HG02623 (cell line): ENCODE data around the gene CD300LF.

Experiments
- ATAC-seq: cut with Tn5 transposase; IDR thresholded peaks from one replicate; pipeline ENCODE4 v1.9.1; 2021; ENCODE audit warnings: moderate library complexity; ENCODE audit not compliant: unreplicated experiment

Gene CD300LF

DNA sequence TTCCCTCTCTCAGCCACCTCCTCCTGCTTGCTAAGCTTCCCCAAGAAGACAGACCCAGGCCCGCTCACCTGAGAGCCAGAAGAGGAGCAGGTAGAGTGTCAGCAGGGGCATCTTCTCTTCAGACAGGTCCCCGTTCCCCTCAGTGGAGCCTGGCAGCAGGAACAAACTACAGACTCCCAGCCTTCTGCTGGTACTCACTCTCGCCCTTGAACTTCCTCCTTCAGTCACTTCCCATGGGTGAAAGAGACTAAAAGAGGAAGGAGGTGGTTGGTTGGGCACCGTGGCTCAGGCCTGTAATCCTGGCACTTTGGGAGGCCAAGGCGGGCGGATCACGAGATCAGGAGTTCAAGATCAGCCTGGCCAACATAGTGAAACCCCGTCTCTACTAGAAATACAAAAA, at the start of gene CD300LF:
TSS of gene CD300LF (minus strand) at position 168 of the 400 bp plus-strand sequence. CDS start at position 111, 57 bp downstream.
- no peak for ATAC-seq

DNA sequence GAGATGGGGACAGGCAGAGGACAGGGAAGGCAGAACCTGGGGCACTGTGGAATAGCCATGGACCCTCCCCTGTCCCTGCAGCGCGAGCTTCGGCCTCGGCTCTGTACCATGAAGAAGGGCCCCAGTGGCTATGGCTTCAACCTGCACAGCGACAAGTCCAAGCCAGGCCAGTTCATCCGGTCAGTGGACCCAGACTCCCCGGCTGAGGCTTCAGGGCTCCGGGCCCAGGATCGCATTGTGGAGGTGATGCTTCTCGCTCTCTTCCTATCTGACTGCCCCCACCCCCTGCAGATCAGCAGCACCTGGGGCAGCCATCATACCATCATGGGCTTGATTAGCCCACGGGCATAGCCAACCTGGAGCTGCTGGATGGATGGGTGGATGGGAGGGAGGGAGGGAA, 49.2 kb upstream of the CD300LF start:
- ATAC-seq, result no peak

DNA sequence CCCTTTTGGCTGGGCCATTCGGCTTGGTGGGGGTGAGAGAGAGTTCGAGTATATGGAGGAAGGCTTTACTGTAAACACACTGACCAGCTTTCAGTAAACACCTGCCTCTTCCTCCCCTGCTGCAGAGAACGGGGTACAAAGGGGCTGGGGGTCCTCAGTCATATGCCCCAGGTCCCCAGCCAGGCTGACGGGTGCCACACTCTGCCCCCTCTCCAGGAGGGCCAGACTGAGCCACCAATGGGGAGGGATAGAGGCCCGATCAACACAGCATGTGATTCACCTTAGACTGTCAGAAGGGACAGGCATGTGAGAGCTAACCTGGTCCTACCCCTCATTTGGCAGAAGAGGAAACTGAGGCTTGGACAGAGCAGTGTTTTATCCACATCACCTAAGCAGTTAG, 48.7 kb upstream of the CD300LF start:
- ATAC-seq, result no peak

DNA sequence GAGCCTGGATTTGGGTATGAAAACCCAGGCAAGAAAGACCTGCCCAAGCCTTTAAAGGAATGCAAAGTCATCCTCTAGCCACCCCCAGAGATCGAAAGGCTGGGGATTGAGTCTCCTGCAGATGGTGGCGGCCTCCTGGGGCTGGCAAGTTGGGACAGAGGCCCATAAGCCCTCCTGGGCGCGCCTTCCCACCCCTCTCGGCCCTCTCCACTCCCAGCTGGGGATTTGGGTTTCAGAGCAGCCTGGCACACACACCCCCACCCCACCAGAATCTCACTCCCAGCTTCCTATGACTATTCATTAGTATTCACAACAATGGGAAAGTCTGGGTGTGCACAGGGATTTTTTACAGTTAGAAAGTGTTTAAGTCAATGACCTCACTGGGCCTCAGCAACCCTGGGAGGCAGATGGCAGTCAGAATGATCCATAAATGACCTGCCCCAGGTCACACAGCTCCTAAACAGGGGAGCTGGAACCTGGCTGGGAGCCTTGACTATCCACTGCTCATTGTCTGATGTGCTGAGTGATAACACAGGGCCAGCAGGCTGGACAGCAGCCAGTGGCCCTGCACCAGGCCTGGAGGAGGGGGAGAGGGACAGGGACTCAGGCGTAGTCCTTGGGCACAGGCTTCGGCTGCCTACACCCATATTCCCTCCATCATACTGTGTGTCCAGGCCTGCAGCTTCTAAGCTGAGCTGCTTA, 47.8 kb upstream of the CD300LF start:
- ATAC-seq, result no peak

DNA sequence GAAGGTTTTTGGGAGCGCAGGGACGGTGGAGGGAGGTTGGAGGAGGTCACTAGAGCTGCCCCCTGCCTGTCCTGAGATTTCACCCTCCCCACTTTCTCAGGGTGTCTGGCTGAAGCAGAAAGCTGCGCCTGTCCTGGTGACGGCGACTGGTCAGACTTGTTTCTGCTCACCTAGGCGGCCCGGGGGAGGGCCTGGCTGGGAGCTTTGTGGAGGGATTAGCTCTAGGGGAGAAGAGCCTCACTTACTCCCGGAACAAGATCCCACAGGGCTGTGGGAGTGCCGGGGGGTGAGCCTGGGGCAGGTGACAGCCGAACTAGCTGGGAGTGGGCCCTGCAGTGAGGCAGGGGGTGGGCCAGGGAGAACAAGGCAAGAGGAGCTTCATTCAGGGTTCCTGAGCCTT, 47.2 kb upstream of the CD300LF start:
- ATAC-seq, result no peak

DNA sequence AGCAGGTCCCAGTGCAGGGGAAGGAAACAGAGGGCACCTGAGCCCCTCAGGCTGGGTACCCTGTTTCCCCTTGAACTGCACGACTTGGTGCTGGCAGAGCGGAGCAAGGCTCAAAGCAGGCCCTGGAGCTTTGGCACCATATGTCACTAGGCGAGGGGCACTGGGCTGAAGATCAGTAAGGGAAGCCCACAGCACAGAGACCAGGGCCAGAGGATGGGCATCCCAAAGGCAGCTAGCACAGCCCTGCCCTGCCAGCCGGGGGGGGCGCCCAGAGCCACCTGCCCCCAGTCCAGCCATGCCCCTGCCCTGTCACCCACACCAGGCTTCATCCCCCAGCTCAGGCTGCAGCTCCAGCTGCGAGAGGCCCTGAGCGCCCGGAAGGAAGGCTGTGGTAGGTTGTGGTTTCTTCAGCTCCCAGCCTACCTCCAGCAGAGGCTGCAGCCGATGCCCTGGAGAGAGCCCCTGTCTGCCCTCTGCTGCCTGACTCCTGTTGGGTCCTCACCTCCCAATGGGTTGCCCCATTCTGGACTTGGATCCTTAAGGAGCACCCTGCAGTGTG, 46.6 kb upstream of the CD300LF start:
- no peak for ATAC-seq

DNA sequence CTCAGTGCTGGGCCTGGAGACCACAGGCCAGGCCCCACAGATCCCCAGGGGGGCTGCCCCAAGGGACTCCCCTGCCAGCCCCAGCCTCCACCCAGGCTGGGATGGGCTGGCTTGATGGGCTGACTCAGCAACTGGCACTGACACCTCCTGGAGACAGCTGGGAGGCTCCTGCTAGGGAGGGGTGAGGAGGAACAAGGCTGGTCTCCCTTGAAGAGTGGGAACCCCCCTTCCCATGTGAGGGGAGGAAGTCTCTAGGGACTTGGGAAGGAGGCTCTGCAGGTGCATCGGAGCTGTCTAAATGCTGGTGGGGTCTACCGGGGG, 46.1 kb upstream of the CD300LF start:
- ATAC-seq, result no peak

DNA sequence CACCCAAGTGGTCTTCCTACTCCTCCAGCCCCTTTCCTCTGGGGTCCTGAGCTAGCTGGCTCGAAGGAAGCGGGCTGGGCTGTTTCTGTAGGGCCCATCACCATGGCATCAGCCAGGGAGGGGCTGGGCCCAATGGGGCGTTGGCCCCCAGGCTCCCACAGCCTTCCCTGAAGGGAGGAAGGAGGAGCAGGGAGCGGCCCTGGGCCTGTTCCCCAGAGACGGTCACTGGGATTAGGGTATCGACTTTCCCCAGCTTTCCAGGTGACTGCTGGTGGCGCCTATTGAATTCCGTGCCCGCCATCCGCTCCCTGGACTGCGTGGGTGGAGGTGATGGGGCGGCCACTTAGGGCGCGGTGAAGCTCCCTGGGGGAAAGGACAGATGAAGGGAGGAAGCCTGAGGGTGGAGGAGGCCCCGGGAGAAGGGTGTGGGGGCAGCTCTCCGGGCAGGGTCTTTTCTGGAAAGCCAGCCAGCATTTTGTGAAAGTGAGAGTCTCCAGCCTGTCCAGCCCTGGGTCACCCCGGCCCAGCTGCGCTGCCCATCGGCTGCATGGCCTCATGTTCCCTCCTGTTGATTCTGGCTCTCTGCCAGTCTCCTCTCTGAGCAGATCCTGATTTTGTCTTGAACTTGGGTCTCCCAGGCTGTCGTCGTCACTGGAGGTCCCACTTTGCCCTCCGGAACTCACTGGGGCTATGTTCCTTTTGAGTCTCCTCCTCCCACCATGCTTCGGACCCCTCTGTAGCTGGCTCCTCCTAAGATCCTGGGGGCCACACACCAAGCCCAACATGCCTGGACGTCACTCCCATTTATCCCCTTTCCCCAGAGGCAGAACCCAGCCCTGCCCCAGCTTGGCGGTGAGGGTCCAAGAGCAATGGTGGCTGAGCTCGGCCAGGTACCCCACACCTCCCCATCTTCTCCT, 45.5 kb upstream of the CD300LF start:
- ATAC-seq, result no peak

DNA sequence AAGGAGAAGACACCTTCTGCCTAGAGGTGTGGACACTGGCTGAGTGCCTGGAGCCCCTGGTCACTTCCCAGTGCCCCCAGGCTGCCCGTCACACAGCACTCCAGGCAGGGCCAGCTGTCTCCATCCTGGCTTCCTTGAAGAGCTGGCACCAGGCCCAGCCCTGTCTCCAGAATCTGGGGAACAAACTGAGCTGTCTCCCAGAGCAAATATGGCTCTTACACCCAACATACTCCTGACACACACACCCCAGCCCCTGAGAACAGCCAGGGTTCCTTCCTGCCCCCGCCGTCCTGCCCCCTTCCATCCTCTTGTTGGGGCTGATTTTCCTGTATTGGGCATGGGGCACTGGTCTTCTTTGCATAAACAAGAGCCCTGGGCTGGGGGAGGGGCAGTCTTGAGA, 44.8 kb upstream of the CD300LF start:
- no peak for ATAC-seq

DNA sequence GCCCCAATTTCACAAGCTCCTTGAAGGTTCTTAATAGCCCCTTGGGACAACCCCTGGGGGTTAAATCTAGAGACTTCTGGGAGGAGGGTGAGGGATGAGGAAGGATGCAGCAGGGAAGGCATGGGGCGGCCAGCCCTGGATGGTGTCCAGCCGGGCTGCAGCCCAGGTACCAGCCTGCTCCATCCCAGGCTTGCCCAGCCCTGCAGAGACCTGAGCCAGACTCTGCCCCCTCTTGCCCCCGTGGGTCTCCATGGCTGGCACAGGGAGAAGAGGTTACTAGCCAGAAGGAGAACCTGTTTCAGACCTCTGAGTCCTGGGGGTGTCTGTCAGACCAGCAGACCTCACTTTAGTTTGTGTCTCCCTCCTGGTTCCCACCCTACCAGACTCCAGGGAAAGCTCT, 44.2 kb upstream of the CD300LF start:
- ATAC-seq, result no peak

DNA sequence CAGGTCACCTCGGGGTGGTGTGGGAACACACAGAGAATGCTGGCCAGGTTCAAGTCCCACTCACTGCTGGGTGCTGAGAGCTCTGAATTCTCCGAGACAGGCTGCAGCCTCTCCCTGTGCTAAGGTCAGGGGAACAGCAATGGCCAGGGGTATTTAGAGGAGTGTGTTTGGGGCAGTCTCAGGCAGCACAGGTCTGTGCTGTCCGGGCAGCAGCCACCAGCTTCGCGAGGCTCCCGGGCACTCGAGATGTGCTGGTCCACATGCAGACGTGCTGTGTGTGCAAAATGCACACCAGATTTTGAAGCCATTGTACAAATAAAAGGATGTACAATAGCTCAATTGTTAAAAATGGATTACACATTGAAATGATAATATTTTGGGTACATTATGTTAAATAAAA, 42.8 kb upstream of the CD300LF start:
- no peak for ATAC-seq

DNA sequence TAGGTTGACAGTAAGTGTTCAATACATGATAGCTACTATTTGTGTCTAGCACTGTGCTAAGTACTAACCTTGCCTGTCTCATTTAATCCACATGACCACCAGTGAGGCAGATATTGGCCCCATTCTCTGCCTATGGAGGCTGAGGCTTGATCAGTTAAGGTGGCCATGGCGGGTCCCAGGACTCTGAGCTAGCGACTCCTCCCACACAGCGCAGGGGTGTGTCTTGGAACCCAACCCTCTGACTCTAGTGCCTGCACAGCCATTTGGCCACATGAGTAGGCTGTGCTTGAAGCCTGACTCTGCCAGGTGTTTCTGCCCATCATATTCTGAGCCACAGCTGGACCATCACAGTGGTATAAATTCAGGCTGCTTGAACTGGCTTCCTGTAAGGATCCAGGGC, 42.1 kb upstream of the CD300LF start:
- no peak for ATAC-seq

DNA sequence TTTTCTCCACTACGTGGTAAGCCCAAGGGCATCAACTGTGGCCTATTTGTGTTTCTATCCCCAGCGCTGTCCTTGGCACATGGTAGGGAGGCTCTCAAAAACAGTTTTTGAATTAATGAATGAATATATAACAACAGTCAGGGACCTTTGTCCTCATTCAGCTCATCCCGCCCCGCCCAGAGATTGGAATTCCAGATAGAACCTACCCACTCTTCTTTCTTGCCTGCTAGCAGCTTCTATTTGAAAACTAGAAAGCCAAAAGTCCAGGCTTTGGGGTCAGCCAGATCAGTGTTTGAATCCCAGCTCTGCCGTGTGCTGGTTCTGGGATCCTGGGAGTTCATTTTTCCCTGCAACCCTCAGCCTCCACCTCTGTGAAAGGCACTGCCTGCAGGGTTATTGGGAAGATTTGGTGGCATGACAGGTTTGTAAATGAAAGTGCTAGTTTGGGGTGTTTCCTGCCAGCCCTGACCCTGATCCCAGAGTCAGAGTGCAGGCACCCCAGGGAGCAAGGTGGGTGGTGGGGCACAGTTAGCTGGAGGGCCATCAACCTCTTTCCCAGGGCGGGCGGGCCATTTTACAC, 40.2 kb upstream of the CD300LF start:
- ATAC-seq, result no peak

DNA sequence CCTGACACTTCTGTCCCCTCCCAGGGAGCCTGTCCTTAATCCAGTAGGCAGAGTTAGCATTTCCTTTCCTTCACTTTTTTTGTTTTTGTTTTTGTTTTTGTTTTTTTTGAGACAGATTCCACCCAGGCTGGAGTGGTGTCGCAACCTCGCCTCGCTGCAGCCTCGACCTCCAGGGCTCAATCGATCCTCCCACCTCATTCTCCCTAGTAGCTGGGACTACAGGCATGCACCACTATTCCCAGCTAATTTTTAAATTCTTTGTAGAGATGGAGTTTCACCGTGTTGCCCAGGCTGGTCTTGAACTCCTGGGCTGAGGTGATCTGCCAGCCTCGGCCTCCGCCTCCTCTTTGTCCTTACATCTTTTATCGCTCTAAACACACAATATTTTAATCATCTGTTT, 39.7 kb upstream of the CD300LF start:
- no peak for ATAC-seq

DNA sequence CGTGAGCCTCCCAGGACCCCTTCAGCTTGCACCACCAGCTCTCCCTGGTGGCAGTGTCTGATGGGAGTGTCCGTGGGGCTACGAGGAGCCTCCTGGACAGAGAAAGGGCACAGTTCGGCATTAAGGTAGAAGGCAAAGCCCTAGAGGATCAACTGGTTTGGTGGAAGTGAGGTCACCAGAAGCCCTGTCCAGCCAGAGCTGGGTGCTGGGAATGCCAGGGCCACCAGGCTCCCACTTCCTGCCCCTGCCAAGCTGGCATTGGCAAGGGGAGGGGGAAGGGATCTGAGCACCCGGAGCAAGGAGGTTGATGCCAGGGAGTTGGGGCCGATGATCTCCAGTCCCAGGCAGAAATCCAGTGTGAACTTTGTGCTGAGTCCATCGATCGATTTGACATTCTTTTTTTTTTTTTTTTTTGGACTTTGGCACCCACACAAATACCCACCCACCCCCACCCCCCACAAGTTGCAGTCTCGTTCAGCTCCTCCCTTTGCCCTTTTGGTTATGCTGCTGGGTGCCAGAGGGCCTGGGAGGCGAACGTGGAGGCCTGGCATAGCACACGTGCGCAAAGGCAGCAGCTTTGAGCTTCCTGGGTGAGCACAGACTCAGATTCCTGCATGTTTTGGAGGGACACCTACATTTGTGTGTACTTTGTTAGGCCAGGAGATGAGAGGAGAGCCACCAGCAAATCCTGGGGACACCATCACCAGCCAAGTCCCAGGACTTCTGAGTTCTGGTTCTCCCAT, 37.8 kb upstream of the CD300LF start:
- no peak for ATAC-seq

DNA sequence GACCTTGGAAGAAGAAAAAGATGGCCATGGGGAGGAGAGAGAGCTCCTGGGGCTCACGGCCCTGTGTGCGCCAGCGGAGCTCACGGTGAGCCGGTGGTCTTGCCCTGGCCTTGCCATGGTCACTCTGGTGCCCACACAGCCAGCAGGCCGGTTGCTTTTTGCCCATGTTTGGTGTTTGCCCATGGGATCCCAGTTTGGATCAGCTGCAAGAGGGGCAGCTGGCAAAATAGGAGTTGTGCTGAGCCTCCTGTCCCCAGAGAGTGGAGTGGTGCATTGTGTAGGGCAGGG, 37.3 kb upstream of the CD300LF start:
- no peak for ATAC-seq

DNA sequence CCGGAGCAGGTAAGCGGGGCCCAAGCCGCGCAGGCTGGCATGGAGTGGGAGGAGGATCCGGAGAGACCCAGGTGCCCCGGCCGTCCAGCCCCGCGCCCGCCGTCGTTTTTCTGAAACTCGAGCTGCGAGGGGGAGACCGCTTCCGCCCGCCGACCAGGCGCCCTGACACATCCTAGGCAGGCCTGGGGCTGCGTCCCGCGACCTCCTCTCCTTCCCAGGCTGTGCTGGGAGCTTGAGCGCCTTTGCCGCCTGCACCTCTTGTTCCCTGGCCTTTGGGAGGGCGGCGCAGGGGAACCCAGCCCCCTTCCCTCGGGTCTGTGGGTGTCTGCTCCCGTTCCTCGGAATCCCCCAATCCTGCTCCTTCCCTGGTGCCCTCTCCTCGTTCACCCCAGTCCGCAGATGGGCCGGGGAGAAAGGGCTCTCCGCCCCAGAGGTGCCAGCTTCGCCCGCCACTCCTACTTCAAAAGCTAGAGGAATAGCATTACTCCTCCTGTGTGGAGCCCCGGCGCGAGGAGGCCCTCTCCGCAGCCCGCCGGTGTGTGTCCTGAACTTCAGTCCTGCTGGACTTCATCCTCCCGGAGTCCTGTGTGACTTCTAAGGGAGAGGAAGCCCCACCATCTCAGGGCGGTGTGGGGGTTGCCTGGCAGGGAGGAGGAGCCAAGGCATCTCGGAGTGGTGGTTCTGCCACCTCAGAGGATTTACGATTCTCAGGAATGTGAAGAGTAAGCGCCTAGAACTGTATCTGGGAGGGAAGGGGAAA, 36.7 kb upstream of the CD300LF start:
- ATAC-seq, result no peak

DNA sequence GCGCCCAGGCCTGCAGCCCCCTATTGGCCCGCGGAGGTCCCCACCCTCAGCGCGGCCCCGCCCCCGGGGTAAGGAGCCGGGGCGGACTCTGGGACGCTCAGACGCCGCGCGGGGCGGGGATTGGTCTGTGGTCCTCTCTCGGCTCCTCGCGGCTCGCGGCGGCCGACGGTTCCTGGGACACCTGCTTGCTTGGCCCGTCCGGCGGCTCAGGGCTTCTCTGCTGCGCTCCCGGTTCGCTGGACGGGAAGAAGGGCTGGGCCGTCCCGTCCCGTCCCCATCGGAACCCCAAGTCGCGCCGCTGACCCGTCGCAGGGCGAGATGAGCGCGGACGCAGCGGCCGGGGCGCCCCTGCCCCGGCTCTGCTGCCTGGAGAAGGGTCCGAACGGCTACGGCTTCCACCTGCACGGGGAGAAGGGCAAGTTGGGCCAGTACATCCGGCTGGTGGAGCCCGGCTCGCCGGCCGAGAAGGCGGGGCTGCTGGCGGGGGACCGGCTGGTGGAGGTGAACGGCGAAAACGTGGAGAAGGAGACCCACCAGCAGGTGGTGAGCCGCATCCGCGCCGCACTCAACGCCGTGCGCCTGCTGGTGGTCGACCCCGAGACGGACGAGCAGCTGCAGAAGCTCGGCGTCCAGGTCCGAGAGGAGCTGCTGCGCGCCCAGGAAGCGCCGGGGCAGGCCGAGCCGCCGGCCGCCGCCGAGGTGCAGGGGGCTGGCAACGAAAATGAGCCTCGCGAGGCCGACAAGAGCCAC, 36.0 kb upstream of the CD300LF start, which contains the start of gene NHERF1:
TSS of gene NHERF1 (plus strand) at position 100 of the 750 bp plus-strand sequence. CDS start at position 319, 219 bp downstream.
- ATAC-seq, result peak; percentile 84

DNA sequence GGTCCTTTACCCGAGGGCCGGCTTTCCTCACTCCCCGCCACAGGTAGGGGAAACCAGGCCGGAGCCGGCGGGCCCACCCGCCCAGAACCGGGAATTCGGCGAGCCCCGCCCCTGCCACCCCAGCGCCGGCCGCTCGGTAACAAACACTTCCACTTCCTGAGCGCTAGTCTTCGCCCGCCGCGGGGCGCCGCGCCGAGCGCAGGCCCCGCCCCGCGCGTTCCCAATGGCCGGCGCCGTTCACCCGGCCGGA, 35.5 kb upstream of the CD300LF start:
- no peak for ATAC-seq

DNA sequence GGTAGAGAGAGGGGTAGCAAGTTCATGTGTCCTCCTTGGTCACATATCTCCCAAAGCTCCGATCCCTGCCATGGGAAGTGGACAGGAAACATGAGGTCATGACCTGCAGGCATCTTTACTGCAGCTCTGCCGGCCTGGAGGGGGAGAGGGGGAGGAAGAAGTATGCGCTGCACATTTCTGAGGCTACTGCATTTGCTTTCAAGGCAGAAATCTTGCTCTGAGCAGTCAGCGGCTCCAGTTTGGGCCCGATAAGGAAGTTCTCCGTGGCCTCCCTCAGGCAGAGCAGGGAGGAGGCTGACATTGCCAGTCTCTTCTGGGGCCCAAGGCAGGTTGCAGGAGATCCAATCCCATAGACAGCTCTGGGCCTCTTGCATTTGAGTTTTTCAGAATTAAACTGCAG, 34.2 kb upstream of the CD300LF start:
- ATAC-seq, result no peak
